GM12878 (cell line): ENCODE results near the gene STXBP4. TPM values are rescaled to one million over a fixed set of nuclear protein-coding genes. Genes with fewer than 3 reads are reported as not detected.

Experiments used
- ATAC-seq: fragments of 200-7000 bp; cut with Tn5 transposase; 3 replicates; pipeline ENCODE4 v1.9.1; 2020; ENCODE audit warnings: mild to moderate bottlenecking, moderate library complexity
- BruUV-seq: library from RNA; stranded (reverse); fragments of 400-500 nt; replicated peaks from 2 replicates; lab custom pipeline; 2021; lab: Mats Ljungman, UMichigan
- CTCF ChIA-PET: fragments of 300-600 bp; sonication (Branson Sonifier 250); formaldehyde crosslinking; extraction: SDS; loops from one replicate; lab custom pipeline; 2021; ENCODE audit warnings: inconsistent platforms; lab: Yijun Ruan, JAX
- POLR2A ChIA-PET: fragments of 350-600 bp; formaldehyde crosslinking; extraction: SDS; loops from one replicate; lab custom pipeline; 2021; ENCODE audit warnings: inconsistent platforms; lab: Charles Lee
- RAD21 ChIA-PET: fragments of 300-600 bp; sonication (Branson Sonifier 250); formaldehyde crosslinking; loops from one replicate; lab custom pipeline; 2023; ENCODE audit warnings: antibody characterized with exemption; ENCODE audit not compliant: unreplicated experiment; lab: Charles Lee
- SMC1A ChIA-PET: fragments of 300-600 bp; sonication (Branson Sonifier 250); formaldehyde crosslinking; loops from one replicate; lab custom pipeline; 2023; ENCODE audit not compliant: unreplicated experiment, uncharacterized antibody; lab: Charles Lee
- DNase-seq: peaks from one replicate; pipeline ENCODE4 v3.0.0-alpha.2; 2011; ENCODE audit warnings: low read depth, low spot score
- FAIRE-seq: peaks from 3 replicates; lab custom pipeline; 2011; peaks lifted over from hg19 to GRCh38; lab: Jason Lieb, UNC
- H2AFZ ChIP-seq: 2 replicates; pipeline ENCODE4 v1.6.0; 2011; ENCODE audit warnings: low read depth, low read length, control low read depth; ENCODE audit not compliant: control insufficient read depth
- H3K27ac ChIP-seq: 2 replicates; pipeline ENCODE4 v1.5.1; 2011; ENCODE audit warnings: control low read depth; ENCODE audit not compliant: control insufficient read depth, insufficient read depth
- H3K27me3 ChIP-seq, 2 experiments: replicated peaks in 1 of 2; 2 replicates each; pipeline versions ENCODE4 v1.6.0 to v1.6.1; 2011; ENCODE audit warnings: low read length in 1 of 2; ENCODE audit not compliant: control insufficient read depth in 2 of 2, insufficient read depth in 2 of 2
- H3K36me3 ChIP-seq, 2 experiments: 2 replicates each; pipeline ENCODE4 v1.5.1; 2011; ENCODE audit warnings: low read length in 1 of 2; ENCODE audit not compliant: control insufficient read depth in 2 of 2, insufficient read depth in 2 of 2
- H3K4me1 ChIP-seq: 2 replicates; pipeline ENCODE4 v1.6.1; 2011; ENCODE audit warnings: mild to moderate bottlenecking, low read length, moderate library complexity, mixed read lengths; ENCODE audit not compliant: control insufficient read depth, insufficient read depth
- H3K4me2 ChIP-seq: 2 replicates; pipeline ENCODE4 v1.6.0; 2011; ENCODE audit warnings: control low read depth; ENCODE audit not compliant: control insufficient read depth, insufficient read depth
- H3K4me3 ChIP-seq: fragments of 200-600 bp; sonication (generic); 2 replicates; pipeline ENCODE4 v1.5.1; 2016
- H3K79me2 ChIP-seq: 2 replicates; pipeline ENCODE4 v1.6.0; 2011; ENCODE audit warnings: low read length; ENCODE audit not compliant: control insufficient read depth, insufficient read depth
- H3K9ac ChIP-seq: 2 replicates; pipeline ENCODE4 v1.8.0; 2011; ENCODE audit warnings: low read length, control low read depth, mixed read lengths; ENCODE audit not compliant: control insufficient read depth, insufficient read depth
- H3K9me3 ChIP-seq: replicated peaks from 3 replicates; pipeline ENCODE4 v1.5.1; 2011; ENCODE audit warnings: mild to moderate bottlenecking, low read length; ENCODE audit not compliant: control insufficient read depth, insufficient read depth
- H4K20me1 ChIP-seq: 2 replicates; pipeline ENCODE4 v1.6.0; 2011; ENCODE audit not compliant: control insufficient read depth, insufficient read depth
- ATF7 ChIP-seq: fragments of 450-650 bp; IDR thresholded peaks from 2 replicates; pipeline ENCODE4 v1.6.1; 2016; ENCODE audit warnings: low read depth, mild to moderate bottlenecking
- CEBPZ ChIP-seq: fragments of 150-350 bp; IDR thresholded peaks from 2 replicates; pipeline ENCODE4 v1.6.1; 2016; ENCODE audit warnings: low read depth, low read length
- EP300 ChIP-seq, 2 experiments: fragments of 150-350 bp in 1 of 2; IDR thresholded peaks; 2 replicates each; pipeline ENCODE4 v1.6.1; 2011 to 2012; ENCODE audit warnings: low read depth in 2 of 2, low read length in 2 of 2, borderline replicate concordance in 1 of 2, improper control_type of control experiment in 1 of 2, inconsistent platforms in 1 of 2; ENCODE audit not compliant: control insufficient read depth in 1 of 2
- ETV6 ChIP-seq, 2 experiments: fragments of 450-650 bp in 1 of 2; IDR thresholded peaks in 1 of 2; conservative IDR thresholded peaks in 1 of 2; 2 replicates each; pipeline ENCODE4 v1.6.1; 2014; ENCODE audit warnings: antibody characterized with exemption in 1 of 2, borderline replicate concordance in 1 of 2, low read depth in 1 of 2, mild to moderate bottlenecking in 1 of 2, moderate library complexity in 1 of 2
- HDGF ChIP-seq: fragments of 450-650 bp; IDR thresholded peaks from 2 replicates; pipeline ENCODE4 v1.6.1; 2016; ENCODE audit warnings: antibody characterized with exemption
- RELB ChIP-seq: fragments of 450-650 bp; IDR thresholded peaks from 2 replicates; pipeline ENCODE4 v1.6.1; 2017; ENCODE audit warnings: low read depth, mild to moderate bottlenecking, moderate library complexity
- RUNX3 ChIP-seq: IDR thresholded peaks from 2 replicates; pipeline ENCODE4 v1.6.1; 2012; ENCODE audit warnings: low read length, inconsistent platforms
- USF1 ChIP-seq: IDR thresholded peaks from 2 replicates; pipeline ENCODE4 v1.6.1; 2011; ENCODE audit warnings: borderline replicate concordance, low read depth, mild to moderate bottlenecking, moderate library complexity, mixed read lengths, low read length; ENCODE audit not compliant: insufficient read depth; ENCODE audit errors: extremely low read length
- ZNF217 ChIP-seq: fragments of 450-650 bp; IDR thresholded peaks from 2 replicates; pipeline ENCODE4 v1.6.1; 2017; ENCODE audit warnings: antibody characterized with exemption, mild to moderate bottlenecking
- WGBS: methylation state at CpG from one replicate; pipeline ENCODE4 v1.1.6; 2016; ENCODE audit warnings: low lambda C conversion rate; ENCODE audit not compliant: insufficient replicate concordance, insufficient coverage; ENCODE audit errors: missing lambda C conversion rate; 5-methylcytosine and 5-hydroxymethylcytosine counted together
- in situ Hi-C: fragments of 300-500 bp; cut with MboI; formaldehyde crosslinking; loops from 9 replicates; pipeline ENCODE4 v1.14.3; 2018; ENCODE audit warnings: mixed read lengths
- intact Hi-C: fragments of 100-400 bp; cut with micrococcal nuclease; formaldehyde crosslinking; loops from one replicate; pipeline ENCODE4 v1.14.2; 2022; ENCODE audit not compliant: unreplicated experiment
- polyA plus RNA-seq, 11 experiments: library from polyadenylated mRNA; depleted of rRNA in 4 of 11; unstranded in 6 of 11; stranded (reverse) in 5 of 11; fragments of >200 nt; fragmentation: Nextera tagmentation in 4 of 11; fragmentation: Illumina TruSeq in 1 of 11; extraction: Ambion mirVana in 4 of 11; extraction: Trizol in 1 of 11; gene quantifications; 1 replicate in 1 of 11; 2 replicates in 10 of 11; pipeline versions ENCODE4 v1.2.1 to v1.2.3, GENCODE V29; 2011 to 2016; ENCODE audit warnings: inconsistent platforms in 2 of 11, missing spikeins in 2 of 11, low read depth in 1 of 11
- total RNA-seq, 4 experiments: library from RNA; depleted of rRNA in 3 of 4; stranded (reverse); fragments of >200 nt in 3 of 4; fragmentation: Illumina TruSeq in 1 of 4; extraction: Trizol in 1 of 4; gene quantifications; 2 replicates each; pipeline versions ENCODE4 v1.2.1 to v1.2.3, GENCODE V29; 2013 to 2021

Gene STXBP4
- total and polyA plus RNA-seq, 10 of the 15 experiments (the other 5 are each of a cell fraction or from before 2014, with no cell fraction given), result 4.3 to 11.0 (median 6.7) TPM

GRCh38 chr17:55038291-55038690 is 69.7 kb downstream of the STXBP4 start:
- ChIA-PET POLR2A (no interaction called here), CTCF (no interaction called here), SMC1A (interaction anchor here (1.0 kb wide), 1 partner anchor 52 kb away, joined by 3 read pairs; no protein-coding TSS in a partner anchor), RAD21 (no interaction called here)
- H3K79me2 ChIP-seq, result no peaks in the 10 kb centered on the region
- FAIRE-seq (no peak), DNase-seq (no peak), ATAC-seq (no peak; the same call in 2 of the 3 replicates)
- no peaks in the 10 kb centered on the region for H3K27me3 ChIP-seq
- H3K4me3 ChIP-seq, result no peak overlapping the region
- no peak overlapping the region for H2AFZ ChIP-seq
- in situ Hi-C loops (no loop called here), intact Hi-C loops (no loop called here)
- H3K4me1 ChIP-seq, result no peaks in the 10 kb centered on the region
- WGBS, result 100% methylated on average over 1 of the region's 1 CpG
- H3K36me3 ChIP-seq, result no peaks in the 10 kb centered on the region
- H4K20me1 ChIP-seq, result no peaks in the 10 kb centered on the region
- no peaks in the 10 kb centered on the region for H3K9me3 ChIP-seq
- H3K4me2 ChIP-seq, result no peak overlapping the region
- H3K27ac ChIP-seq, result no peak overlapping the region
- no peak for TF ChIP-seq ETV6 (conservative IDR thresholded peaks at IDR 0.05 in 1 of 2, IDR thresholded peaks at IDR 0.05 in 1 of 2; ENCODE audit: borderline replicate concordance in 1 of 2, low read depth in 1 of 2)
- 0 out of 4 replicates have a peak, but pooled peaks of 1 of the 2 experiments have one; percentile 2 for TF ChIP-seq EP300 (IDR thresholded peaks at IDR 0.05; ENCODE audit: borderline replicate concordance in 1 of 2, control insufficient read depth in 1 of 2, low read depth in 2 of 2, low read length in 2 of 2)
- BruUV-seq, result no TSS peak
- no peak overlapping the region for H3K9ac ChIP-seq

- intact Hi-C loops, result no loop called here
- TF ChIP-seq RUNX3 (no peak), HDGF (no peak), RELB (no peak), ATF7 (no peak), USF1 (no peak), CEBPZ (no peak), ZNF217 (no peak)
- no TSS peak for BruUV-seq
- ATAC-seq, result no peak
- POLR2A ChIA-PET, result interaction anchor here (0.6 kb wide), 1 partner anchor 265 kb away, joined by 5 read pairs; no protein-coding TSS in a partner anchor
- H3K79me2 ChIP-seq, result no peaks in the 10 kb centered on the region
- no peak overlapping the region for H3K4me3 ChIP-seq
- in situ Hi-C loops, result no loop called here
- no peaks in the 10 kb centered on the region for H3K9me3 ChIP-seq
- H3K36me3 ChIP-seq, result no peaks in the 10 kb centered on the region; a peak in 1 of 4 replicates
- H2AFZ ChIP-seq, result no peak overlapping the region
- no peaks in the 10 kb centered on the region for H3K4me1 ChIP-seq
- no peak overlapping the region for H3K4me2 ChIP-seq
- RAD21 ChIA-PET, result no interaction called here
- DNase-seq, result no peak
- no peak overlapping the region for H3K27ac ChIP-seq
- no peaks in the 10 kb centered on the region for H3K27me3 ChIP-seq
- CTCF ChIA-PET, result no interaction called here
- SMC1A ChIA-PET, result interaction anchor here (1.7 kb wide), 1 partner anchor 9 kb away, joined by 4 read pairs; no protein-coding TSS in a partner anchor
- H3K9ac ChIP-seq, result no peak overlapping the region
- H4K20me1 ChIP-seq, result no peaks in the 10 kb centered on the region
- FAIRE-seq, result no peak
- WGBS, result 99% methylated on average over 4 of the region's 4 CpGs
Measured at GRCh38 chr17:55040611-55041010, 72.0 kb downstream of the STXBP4 start.
